AG10803 (cell line): Measurements from ENCODE around the gene NPNT.
A peak's percentile ranks its signal among the peaks of the same experiment; 100 is the strongest.
"Not testable (repeated sequence)": the region's sequence is repeated elsewhere in the genome, so short reads cannot be mapped to it uniquely, and the experiment has no call there.

Source experiments
- DNase-seq: peaks from one replicate; pipeline ENCODE4 v3.0.0; 2010; ENCODE audit warnings: low read depth
- H3K4me3 ChIP-seq: 2 replicates; pipeline ENCODE4 v1.5.1; 2011; ENCODE audit warnings: mild to moderate bottlenecking, low read length, control low read depth
- TF ChIP-seq, protein P1 (sequence below): conservative IDR thresholded peaks from 2 replicates; pipeline ENCODE4 v1.5.1; 2011; ENCODE audit warnings: mild to moderate bottlenecking, low read length, control low read depth, inconsistent platforms

NPNT gene, protein sequence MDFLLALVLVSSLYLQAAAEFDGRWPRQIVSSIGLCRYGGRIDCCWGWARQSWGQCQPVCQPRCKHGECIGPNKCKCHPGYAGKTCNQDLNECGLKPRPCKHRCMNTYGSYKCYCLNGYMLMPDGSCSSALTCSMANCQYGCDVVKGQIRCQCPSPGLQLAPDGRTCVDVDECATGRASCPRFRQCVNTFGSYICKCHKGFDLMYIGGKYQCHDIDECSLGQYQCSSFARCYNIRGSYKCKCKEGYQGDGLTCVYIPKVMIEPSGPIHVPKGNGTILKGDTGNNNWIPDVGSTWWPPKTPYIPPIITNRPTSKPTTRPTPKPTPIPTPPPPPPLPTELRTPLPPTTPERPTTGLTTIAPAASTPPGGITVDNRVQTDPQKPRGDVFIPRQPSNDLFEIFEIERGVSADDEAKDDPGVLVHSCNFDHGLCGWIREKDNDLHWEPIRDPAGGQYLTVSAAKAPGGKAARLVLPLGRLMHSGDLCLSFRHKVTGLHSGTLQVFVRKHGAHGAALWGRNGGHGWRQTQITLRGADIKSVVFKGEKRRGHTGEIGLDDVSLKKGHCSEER

DNA sequence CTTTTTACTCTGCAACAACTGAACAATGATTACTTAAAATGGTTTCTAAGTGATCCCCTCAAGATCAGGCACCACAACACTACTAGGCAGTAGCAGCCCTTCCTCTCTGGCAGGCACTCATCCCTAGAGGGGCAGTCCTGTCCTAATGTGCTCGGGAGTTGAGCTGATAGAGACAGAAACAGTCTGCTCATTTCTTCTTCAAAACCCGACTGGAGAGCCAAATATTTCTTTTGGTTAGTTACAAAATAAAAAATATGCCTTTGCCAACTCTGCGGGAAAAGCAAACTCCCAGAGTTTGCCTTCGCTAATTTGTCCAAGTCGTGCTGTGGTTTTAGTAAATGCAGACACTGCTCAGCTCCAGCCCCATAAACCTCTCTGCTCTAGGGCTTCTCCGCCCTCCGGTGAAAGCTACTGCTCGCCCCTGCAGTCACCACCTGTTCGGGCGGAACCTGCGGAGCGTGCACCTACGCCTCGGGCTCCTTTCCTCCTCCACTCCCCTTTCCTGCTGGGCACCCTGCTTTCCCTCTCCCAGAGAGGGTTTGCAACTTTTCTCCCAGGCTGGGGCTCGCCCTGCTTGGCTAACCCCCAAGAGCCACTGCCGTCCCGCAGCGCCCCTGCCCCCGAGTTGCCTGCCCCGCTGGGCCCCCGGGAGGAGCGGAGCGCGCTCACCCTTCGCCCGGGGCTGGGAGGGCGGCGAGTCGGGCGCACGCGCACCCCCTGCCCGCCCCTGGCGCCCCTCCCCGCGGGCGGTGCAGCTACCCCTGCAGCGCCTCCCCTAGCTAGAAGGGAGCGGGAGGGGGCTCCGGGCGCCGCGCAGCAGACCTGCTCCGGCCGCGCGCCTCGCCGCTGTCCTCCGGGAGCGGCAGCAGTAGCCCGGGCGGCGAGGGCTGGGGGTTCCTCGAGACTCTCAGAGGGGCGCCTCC is at the start of gene NPNT:
Gene NPNT (plus strand): TSS at position 812 of the 923 bp plus-strand sequence. CDS start 182 bp downstream, outside the sequence.
- H3K4me3 ChIP-seq = peak within 1 kb of the TSS; percentile 35
- TF ChIP-seq, protein P1, sequence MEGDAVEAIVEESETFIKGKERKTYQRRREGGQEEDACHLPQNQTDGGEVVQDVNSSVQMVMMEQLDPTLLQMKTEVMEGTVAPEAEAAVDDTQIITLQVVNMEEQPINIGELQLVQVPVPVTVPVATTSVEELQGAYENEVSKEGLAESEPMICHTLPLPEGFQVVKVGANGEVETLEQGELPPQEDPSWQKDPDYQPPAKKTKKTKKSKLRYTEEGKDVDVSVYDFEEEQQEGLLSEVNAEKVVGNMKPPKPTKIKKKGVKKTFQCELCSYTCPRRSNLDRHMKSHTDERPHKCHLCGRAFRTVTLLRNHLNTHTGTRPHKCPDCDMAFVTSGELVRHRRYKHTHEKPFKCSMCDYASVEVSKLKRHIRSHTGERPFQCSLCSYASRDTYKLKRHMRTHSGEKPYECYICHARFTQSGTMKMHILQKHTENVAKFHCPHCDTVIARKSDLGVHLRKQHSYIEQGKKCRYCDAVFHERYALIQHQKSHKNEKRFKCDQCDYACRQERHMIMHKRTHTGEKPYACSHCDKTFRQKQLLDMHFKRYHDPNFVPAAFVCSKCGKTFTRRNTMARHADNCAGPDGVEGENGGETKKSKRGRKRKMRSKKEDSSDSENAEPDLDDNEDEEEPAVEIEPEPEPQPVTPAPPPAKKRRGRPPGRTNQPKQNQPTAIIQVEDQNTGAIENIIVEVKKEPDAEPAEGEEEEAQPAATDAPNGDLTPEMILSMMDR = no peak
- DNase-seq = peak; percentile 47

DNA sequence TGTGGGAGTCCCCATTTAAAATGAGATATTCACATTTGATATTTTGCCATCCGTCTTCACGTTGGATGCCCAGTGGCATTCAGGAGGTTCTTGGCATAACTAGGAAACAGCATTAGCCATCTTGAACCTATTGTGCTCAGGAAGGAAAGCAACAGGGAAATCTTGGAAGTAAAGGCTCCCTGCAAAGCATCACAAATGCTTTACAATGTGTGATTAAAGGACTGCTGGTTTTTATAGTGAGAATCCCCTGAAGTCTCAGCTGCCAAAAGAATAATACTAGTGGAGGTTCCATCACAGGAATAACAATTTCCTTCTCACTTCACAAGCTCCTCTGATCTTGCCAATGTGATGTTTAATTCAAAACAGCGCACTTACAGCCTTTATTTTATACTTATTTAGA is 49.7 kb upstream of the NPNT start:
- no peak overlapping the region for H3K4me3 ChIP-seq
- no peak for DNase-seq
- TF ChIP-seq, protein P1 = no peak

DNA sequence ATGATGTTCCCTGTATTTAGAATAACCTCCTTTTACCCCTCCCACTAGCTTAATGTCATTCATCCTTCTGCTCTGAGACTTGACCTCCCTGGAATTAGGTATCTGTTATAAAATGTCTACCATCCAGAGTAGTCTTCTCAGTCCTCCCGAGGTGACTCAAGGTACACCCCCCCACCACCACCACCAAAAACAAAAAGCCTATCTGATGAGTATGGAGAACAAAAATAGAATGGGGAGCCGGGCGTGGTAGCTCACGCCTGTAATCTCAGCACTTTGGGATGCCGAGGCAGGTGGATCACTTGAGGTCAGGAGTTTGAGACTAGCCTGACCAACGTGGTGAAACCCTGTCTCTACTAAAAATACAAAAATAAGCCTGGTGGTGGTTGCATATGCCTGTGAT is 46.9 kb upstream of the NPNT start:
- H3K4me3 ChIP-seq, DNase-seq: not testable (repeated sequence)

DNA sequence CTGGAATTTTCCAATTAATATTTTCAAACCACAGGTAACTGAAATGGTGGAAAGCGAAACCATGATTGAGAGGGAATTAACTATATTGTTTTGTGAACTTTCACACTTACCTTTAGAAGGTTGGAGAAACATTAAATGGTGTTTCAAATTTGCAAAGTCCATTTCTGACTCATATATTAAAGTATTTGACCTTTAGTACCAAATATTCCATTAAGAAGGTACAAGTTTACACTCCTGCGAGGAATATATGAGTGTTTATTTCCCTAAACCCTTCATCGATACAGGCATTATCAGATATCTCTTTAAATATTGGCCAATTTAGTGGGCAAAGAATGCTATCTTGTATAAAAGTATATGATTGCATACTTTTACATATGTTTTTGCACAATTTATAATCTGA is 44.1 kb upstream of the NPNT start:
- H3K4me3 ChIP-seq = no peak overlapping the region
- TF ChIP-seq, protein P1 = no peak
- no peak for DNase-seq

DNA sequence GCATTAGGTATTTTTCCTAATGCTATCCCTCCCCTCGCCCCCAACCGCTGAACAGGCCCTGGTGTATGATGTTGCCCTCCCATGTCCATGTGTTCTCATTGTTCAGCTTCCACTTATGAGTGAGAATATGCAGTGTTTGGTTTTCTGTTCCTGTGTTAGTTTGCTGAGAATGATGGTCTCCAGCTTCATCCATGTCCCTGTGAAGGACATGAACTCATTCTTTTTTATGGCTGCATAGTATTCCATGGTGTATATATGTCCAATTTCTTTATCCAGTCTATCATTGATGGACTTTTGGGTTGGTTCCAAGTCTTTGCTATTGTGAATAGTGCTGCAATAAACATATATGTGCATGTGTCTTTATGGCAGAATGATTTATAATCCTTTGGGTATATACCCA is 43.0 kb upstream of the NPNT start:
- DNase-seq, H3K4me3 ChIP-seq: not testable (repeated sequence)

DNA sequence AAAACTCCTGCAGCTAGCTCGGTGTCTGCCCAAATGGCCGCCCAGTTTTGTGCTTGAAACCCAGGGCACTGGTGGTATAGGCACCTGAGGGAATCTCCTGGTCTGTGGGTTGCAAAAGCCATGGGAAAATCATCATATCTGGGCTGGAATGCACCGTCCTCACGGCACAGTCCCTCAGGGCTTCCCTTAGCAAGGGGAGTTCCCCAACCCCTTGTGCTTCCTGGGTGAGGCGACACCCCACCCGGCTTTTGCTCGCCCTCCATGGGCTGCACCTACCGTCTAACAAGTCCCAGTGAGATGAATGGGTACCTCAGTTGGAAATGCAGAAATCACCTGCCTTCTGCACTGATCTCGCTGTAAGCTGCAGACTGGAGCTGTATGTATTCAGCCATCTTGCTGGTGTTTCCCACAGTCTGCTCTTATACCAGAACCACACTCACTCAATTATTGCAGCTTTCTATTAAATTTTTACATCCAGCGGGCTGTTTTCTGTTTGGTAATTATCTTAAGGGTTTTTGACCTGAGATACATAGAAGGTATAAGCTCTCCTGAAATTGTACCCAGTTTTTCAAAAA is 36.7 kb upstream of the NPNT start:
- no peak overlapping the region for H3K4me3 ChIP-seq

DNA sequence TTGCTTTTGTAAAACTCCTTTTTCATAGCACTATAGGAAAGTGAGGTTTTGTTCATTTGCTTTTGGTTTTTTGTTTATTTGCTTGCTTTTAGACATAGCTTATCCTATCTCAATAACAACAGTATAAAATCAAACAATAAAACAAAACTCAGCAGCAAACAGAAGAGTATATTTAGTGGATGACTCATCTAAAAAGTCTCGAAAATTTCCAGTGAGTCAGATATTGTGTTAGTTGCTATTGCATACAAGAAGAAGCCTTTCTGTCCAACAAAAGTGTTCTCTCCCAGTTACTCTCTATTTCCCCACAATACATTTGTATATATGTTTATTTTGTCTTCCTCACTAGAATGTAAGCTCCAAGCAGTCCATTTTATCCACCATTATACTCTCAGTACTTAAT is 36.0 kb upstream of the NPNT start:
- DNase-seq = peak; percentile 72
- TF ChIP-seq, protein P1 = no peak
- no peak overlapping the region for H3K4me3 ChIP-seq

More for the DNA sequence above, 36.7 kb upstream of the NPNT start:
- no peak for DNase-seq
- TF ChIP-seq, protein P1 = no peak
